ENCODE measurements around the gene COMMD3.

COMMD3 gene

GRCh38 chr10:22368981-22369380 lies 52.8 kb downstream of the COMMD3 start:
- DNase-seq, result no peak

DNA sequence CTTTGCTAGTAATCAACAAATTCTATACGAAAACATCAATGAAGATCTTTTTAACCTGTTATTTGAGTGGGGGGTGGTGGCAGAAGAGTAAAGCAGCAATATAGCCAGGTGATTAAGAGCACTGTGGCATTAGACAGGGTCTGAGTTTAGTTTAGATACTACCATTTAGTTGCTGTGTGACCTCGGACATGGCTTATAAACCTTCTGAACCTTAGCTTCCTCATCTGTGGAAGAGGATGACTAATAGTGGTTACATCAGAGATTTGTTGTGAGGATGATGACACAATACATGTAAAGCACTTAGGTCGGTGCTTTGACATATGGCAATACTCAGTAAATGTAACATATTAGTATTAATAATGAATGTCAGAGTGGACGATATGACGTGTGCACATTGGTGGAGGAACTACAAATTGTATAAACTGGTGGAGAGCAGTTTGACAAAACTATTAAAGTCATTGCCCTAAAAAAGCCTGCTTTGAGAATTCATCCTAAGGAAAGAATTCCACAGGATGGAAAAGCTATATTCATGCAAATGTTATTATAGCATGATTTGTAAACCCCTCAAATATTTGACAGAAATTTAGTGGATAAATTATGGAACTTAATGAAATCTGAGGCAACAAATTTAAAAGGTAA lies 53.4 kb downstream of the COMMD3 start:
- no peak for DNase-seq
